Activated CD4-positive, alpha-beta T cell treated with anti-CD3 and anti-CD28 coated beads, Interleukin-2, amount 50 U/mL, for 48 hours (primary cell): ENCODE results near the gene GCNT2.
"Not testable (repeated sequence)": the region's sequence is repeated elsewhere in the genome, so short reads cannot be mapped to it uniquely, and the experiment has no call there.

Experiments used
- DNase-seq, 2 experiments: peaks; one replicate each; pipeline ENCODE4 v3.0.0-alpha.2; 2020

Gene GCNT2

DNA sequence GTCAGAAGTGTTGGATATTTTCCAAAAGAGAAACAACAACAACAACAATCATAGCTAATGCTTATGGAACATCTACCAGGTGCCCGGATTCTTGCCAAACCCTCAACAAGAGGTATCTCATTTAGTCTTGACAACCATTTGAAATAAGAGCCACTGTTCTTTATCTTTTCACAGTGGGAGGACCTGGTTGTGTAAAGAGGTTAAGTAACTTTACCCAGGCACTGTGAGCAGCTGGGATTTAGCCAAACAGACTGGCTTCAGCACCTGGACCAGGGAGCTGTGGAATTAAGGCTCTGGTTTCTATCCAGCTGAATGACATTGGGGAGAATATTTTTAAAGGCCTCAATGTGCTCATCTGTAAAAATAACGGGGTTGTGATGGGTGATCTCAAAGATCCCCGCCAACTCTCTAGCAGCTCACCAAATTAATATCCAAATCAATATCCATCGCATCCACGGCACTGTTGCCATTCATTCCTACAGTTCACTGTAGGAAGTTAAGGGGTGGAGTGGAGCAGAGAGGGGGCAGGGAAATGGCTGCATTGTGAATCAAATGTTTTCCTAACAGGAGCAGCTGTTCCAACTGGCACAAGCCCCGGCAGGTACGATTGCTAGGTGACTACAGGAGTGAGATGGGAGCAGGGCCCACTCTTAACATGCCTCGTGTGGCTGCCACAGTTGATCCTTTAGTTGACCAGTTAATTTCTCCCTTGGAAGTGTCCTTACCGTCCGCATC is 61.8 kb downstream of the GCNT2 start:
- DNase-seq, result no peak

- DNase-seq, result no peak
Measured at GRCh38 chr6:10583509-10583901, 62.4 kb downstream of the GCNT2 start.

- DNase-seq, result no peak
Measured at GRCh38 chr6:10584607-10585006, 63.5 kb downstream of the GCNT2 start.

- DNase-seq, result no peak
Measured at GRCh38 chr6:10585209-10585845, 64.2 kb downstream of the GCNT2 start.

DNA sequence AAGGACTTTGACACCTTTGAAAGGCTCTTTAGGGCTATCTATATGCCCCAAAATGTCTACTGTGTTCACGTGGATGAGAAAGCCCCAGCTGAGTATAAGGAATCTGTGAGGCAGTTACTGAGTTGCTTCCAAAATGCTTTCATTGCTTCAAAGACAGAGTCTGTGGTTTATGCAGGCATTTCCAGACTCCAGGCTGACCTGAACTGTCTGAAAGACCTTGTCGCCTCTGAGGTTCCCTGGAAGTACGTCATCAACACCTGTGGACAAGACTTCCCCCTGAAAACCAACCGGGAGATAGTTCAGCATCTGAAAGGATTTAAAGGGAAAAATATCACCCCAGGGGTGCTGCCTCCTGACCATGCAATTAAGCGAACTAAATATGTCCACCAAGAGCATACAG is 65.2 kb downstream of the GCNT2 start:
- no peak for DNase-seq

DNA sequence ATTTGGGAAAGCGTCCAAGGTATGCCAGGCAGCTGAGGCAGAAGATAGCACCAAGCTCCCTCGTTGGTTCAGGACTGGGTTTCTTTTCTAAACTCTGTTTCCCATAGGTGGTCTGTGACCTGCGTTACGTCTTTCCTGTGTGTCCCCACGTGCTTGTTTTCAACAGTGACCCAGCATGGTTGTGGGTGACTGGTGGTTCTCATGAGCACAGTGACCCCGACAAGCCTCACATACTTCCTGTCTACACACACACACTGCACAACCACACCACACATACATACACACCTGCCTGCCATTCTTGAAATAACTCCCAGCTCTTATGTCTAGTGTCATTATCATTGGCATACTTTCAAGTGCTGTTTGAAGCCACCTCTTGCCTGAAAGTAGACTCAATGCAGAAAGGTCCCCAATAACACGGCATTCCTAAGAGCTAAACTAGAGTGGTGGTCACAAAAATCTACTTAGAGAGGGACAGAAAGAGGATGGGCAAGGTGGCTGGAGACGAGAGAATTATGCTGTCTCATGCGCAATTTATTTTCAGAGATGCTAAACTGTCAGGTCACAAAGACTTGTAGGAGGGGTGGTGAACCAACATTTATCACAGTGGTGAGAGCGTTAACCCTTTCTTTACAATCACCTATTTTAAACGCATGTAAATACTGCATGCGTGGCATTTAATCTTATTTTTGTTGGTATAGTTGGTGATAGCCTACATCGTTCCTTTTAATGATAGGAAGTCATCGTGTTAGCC is 66.7 kb downstream of the GCNT2 start:
- DNase-seq, result no peak

DNA sequence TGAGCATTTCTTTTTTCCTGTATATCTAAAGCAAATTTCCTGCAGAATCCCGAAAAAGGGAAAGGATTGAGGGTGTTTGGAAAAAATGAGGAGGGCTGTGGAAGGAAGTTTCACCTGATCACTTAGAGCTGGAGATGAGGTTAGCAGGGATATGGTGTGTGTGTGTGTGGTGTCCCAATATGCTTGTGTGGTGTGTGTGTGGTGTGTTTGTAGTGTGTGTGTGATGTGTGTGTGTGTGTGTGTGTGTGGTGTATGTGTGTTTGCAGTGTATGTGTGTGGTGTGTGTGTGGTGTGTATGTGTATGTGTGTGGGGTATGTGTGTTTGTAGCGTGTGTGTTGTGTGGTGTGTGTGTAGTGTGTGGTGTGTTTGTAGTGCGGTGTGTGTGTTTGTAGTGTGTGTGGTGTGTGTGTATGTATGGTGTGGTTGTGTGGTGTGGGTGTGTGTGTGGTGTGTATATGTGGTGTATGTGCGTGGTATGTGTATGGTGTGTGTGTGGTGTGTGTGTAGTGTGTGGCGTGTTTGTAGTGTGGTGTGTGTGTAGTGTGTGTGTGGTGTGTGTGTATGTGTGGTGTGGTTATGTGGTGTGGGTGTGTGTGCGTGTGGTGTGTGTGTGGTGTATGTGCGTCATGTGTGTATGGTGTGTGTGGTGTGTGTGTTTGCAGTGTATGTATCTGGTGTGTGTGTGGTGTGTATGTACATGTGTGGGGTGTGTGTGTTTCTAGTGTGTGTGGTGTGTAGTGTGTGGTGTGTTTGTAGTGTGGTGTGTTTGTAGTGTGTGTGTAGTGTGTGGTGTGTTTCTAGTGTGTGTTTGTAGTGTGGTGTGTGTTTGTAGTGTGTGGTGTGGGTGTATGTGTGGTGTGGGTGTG is 67.6 kb downstream of the GCNT2 start:
- DNase-seq, result no peak

- DNase-seq, result no peak
Measured at GRCh38 chr6:10589429-10589727, 68.2 kb downstream of the GCNT2 start.

DNA sequence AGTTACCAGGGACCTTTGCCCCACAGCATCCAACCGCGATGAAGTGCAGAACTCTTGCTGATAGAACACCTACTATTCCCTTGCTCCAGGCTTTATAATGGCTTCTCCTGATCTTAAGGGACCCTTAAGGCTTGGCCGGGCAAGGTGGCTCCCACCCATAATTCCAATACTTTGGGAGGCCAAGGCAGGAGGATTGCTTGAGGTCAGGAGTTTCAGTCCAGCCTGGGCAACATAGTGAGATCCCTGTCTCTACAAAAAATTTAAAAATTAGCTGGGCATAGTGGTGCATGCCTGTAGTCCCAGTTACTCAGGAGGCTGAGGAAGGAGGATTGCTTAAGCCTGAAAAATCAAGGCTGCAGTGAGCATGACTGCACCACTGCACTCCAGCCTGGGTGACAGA is 68.8 kb downstream of the GCNT2 start:
- no peak for DNase-seq

GRCh38 chr6:10591422-10592160 is 70.4 kb downstream of the GCNT2 start:
- DNase-seq, result no peak

GRCh38 chr6:10595731-10596664 is 74.8 kb downstream of the GCNT2 start:
- no peak for DNase-seq

DNA sequence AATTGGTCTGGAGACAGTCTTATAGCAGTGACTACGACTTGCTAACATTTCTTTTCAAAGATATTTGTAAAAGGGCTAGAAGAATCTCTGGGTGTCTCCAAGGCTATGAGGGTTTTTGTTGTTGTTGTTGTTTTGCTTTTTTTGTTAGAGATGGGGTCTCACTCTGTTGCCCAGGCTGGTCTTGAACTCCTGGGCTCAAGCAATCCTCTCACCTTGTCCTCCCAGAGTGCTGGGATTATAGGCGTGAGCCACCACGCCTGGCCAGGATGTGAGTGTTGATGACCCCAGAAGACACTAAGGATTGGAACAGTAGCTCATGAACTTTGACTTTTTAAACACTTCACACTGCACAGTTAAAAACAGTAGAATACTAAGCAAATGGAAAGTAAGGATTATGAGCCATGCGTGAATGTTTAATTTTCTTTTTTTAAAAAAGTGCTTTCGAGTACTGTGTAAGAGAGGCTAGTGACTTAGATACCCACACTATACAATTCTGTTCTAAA is 76.4 kb downstream of the GCNT2 start:
- DNase-seq, result no peak

- DNase-seq, result no peak
Measured at GRCh38 chr6:10598084-10598960, 77.2 kb downstream of the GCNT2 start.

DNA sequence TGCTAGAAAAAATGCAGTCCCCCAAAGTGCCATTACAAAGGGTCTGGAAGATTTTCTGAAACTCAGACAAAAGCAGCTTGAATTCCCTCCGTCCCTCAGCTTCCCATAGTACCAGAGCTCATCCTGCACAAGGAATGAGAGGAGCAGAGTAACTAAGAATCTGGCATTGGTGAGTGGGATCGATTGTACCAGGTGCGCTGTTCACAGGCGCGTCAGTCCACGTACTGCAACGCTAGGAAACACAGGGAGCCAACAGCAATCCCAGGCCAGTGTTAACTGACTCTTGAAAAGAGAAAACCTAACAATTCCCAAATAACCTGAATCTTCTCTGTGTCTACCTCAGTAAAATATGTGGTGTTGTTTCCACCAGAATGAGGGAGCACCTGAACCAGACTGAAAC is 77.9 kb downstream of the GCNT2 start:
- DNase-seq, result no peak

GRCh38 chr6:10600681-10601080 is 79.5 kb downstream of the GCNT2 start:
- DNase-seq, result not testable (repeated sequence)

- no peak for DNase-seq
Measured at GRCh38 chr6:10603219-10603618, 82.1 kb downstream of the GCNT2 start.

DNA sequence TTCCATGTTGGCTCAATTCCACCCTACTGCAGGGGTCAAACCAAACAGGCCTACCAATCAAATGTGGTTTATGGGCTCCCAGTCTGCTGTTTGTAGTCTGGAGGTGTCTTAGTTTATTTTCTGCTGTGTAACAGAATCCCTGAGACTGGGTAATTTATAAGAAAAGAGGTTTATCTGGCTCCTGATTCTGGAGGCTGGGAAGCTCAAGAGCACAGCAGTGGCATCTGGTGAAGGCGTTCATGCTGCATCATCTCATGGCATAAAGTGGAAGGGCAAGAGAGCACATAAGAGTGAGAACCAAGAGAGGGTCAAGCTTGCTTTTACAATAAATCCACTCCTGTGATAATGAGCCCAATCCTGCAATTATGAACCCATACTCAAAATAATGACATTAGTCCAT is 87.9 kb downstream of the GCNT2 start:
- DNase-seq, result no peak

GRCh38 chr6:10610289-10610688 is 89.1 kb downstream of the GCNT2 start:
- no peak for DNase-seq

DNA sequence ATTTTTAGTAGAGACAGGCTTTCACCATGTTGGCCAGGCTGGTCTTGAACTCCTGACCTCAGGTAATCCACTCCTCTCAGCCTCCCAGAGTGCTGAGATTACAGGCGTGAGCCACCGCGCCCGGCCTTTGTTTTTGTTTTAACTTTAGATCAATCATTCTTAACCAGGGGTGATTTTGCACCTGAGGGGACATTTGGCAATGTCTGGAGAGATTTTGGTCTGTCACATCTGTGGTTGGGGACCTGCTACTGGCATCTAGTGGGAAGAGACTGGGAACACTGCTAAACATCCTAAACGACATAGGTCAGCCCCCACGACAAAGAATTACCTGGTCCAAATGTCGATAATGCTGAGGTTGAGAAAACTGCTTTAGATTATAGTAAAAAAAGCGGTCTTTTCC is 91.0 kb downstream of the GCNT2 start:
- no peak for DNase-seq

DNA sequence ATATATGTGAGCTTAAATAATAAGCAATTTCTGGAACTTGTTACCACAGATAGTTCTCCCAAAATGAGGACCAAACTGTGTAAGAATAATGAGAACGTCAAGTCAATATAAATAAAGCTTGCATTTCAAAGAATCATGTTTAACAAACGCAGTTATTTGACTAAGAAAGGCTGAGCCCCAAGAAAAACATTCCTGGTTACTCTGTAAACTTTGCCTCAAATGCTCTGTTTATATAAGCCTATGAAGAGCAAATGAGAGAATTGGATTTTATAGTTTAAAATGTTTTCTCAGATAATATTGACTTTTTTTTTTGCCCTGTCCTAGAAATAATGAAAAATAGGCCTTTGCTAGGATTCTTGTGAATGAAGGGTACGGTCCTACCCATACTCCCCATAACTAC is 91.9 kb downstream of the GCNT2 start:
- no peak for DNase-seq
